A673 (cell line): ENCODE measurements around the gene SRM. TPM values are rescaled to one million over a fixed set of nuclear protein-coding genes. Genes with fewer than 3 reads are reported as not detected.

ENCODE experiments used
- BruUV-seq: library from RNA; stranded (reverse); fragments of 400-500 nt; replicated peaks from 2 replicates; lab custom pipeline; 2021; lab: Mats Ljungman, UMichigan
- CTCF ChIA-PET: fragments of 300-600 bp; sonication (Branson Sonifier 250); formaldehyde crosslinking; loops from one replicate; lab custom pipeline; 2022; ENCODE audit warnings: antibody characterized with exemption; lab: Charles Lee
- POLR2A ChIA-PET: fragments of 300-600 bp; sonication (Branson Sonifier 250); formaldehyde crosslinking; loops from one replicate; lab custom pipeline; 2022; ENCODE audit warnings: antibody characterized with exemption; ENCODE audit not compliant: low non-redundant PET; lab: Charles Lee
- DNase-seq: peaks from one replicate; pipeline ENCODE4 v3.0.0-alpha.2; 2015; ENCODE audit warnings: low spot score
- H3K27ac ChIP-seq: fragments of 200-600 bp; sonication (generic); 2 replicates; pipeline ENCODE4 v1.5.1; 2016; ENCODE audit warnings: mixed run types, low read depth, mild to moderate bottlenecking, mixed read lengths, antibody characterized with exemption, low read length; ENCODE audit not compliant: poor library complexity, severe bottlenecking
- H3K27me3 ChIP-seq: fragments of 200-600 bp; sonication (generic); replicated peaks from 2 replicates; pipeline ENCODE4 v1.6.1; 2017; ENCODE audit warnings: mixed run types, low read depth, mild to moderate bottlenecking, mixed read lengths, antibody characterized with exemption, low read length; ENCODE audit not compliant: insufficient read depth, poor library complexity
- H3K36me3 ChIP-seq: fragments of 200-600 bp; sonication (generic); 2 replicates; pipeline ENCODE4 v1.6.1; 2016; ENCODE audit warnings: mixed run types, mild to moderate bottlenecking, mixed read lengths, antibody characterized with exemption, low read length; ENCODE audit not compliant: insufficient read depth, poor library complexity, severe bottlenecking
- H3K4me1 ChIP-seq: fragments of 200-600 bp; sonication (generic); 2 replicates; pipeline ENCODE4 v1.6.1; 2017; ENCODE audit warnings: mixed run types, mild to moderate bottlenecking, mixed read lengths, antibody characterized with exemption, low read length; ENCODE audit not compliant: insufficient read depth, poor library complexity, severe bottlenecking
- H3K4me3 ChIP-seq: fragments of 200-600 bp; sonication (generic); 2 replicates; pipeline ENCODE4 v1.5.1; 2016; ENCODE audit warnings: low read depth, mixed run types, mild to moderate bottlenecking, mixed read lengths, low read length; ENCODE audit not compliant: poor library complexity, severe bottlenecking
- H3K9me3 ChIP-seq: fragments of 200-600 bp; sonication (generic); 2 replicates; pipeline ENCODE4 v1.6.1; 2016; ENCODE audit warnings: mixed run types, low read depth, mild to moderate bottlenecking, mixed read lengths, antibody characterized with exemption, low read length; ENCODE audit not compliant: poor library complexity, severe bottlenecking
- CTCF ChIP-seq: fragments of 300-800, 200-600 bp; sonication (generic); conservative IDR thresholded peaks from 2 replicates; pipeline ENCODE4 v1.5.1; 2017; ENCODE audit warnings: low read depth, mild to moderate bottlenecking, antibody characterized with exemption, low read length, moderate library complexity, mixed read lengths
- EZH2 ChIP-seq: fragments of 200-600 bp; sonication (generic); IDR thresholded peaks from 2 replicates; pipeline ENCODE4 v1.6.1; 2017; ENCODE audit warnings: borderline replicate concordance, low read depth, mild to moderate bottlenecking, mixed read lengths, antibody characterized with exemption, low read length; ENCODE audit not compliant: poor library complexity, severe bottlenecking
- intact Hi-C: fragments of 100-400 bp; cut with micrococcal nuclease; formaldehyde crosslinking; loops from one replicate; pipeline ENCODE4 v1.10.0; 2022; ENCODE audit not compliant: unreplicated experiment
- total RNA-seq: library from RNA; stranded (reverse); gene quantifications from 2 replicates; pipeline ENCODE4 v1.2.3, GENCODE V29; 2021

Gene SRM
- total RNA-seq, 1 experiment from 2014 or later, result 206 TPM

GRCh38 chr1:11046625-11047365 lies 13.0 kb downstream of the SRM start, which contains the start of gene MASP2:
Gene MASP2, minus strand, starts transcription at chr1:11047239. Its CDS starts 32 bp downstream, at chr1:11047207.
- H3K27ac ChIP-seq, result no peak within 1 kb of the TSS
- BruUV-seq, result no TSS peak
- intact Hi-C loops, result no loop called here
- no peak within 1 kb of the TSS for H3K4me3 ChIP-seq
- H3K4me1 ChIP-seq, result no peaks in the 10 kb centered on the region
- POLR2A ChIA-PET, result no interaction called here
- no peak for TF ChIP-seq EZH2
- TF ChIP-seq CTCF, result no peak
- CTCF ChIA-PET, result interaction anchor here (1.9 kb wide), 1 partner anchor 9 kb away, joined by 5 read pairs; no protein-coding TSS in a partner anchor
- no peaks in the 10 kb centered on the region for H3K27me3 ChIP-seq
- DNase-seq, result no peak
- H3K36me3 ChIP-seq, result no peaks in the 10 kb centered on the region
- no peaks in the 10 kb centered on the region for H3K9me3 ChIP-seq

GRCh38 chr1:11046270-11046566 lies 13.6 kb downstream of the SRM start:
- BruUV-seq, result no TSS peak
- DNase-seq, result no peak
- ChIA-PET POLR2A (no interaction called here), CTCF (interaction anchor here (1.9 kb wide), 1 partner anchor 9 kb away, joined by 5 read pairs; no protein-coding TSS in a partner anchor)
- H3K27ac ChIP-seq, result no peak overlapping the region
- H3K9me3 ChIP-seq, result no peaks in the 10 kb centered on the region
- intact Hi-C loops, result no loop called here
- no peaks in the 10 kb centered on the region for H3K4me1 ChIP-seq
- TF ChIP-seq EZH2 (no peak), CTCF (no peak)
- no peaks in the 10 kb centered on the region for H3K27me3 ChIP-seq
- no peak overlapping the region for H3K4me3 ChIP-seq
- no peaks in the 10 kb centered on the region for H3K36me3 ChIP-seq

- TF ChIP-seq CTCF (no peak), EZH2 (no peak)
- BruUV-seq, result no TSS peak
- ChIA-PET CTCF (interaction anchor here (1.9 kb wide), 1 partner anchor 8 kb away, joined by 5 read pairs; no protein-coding TSS in a partner anchor), POLR2A (no interaction called here)
- Histone ChIP-seq H3K9me3 (no peaks in the 10 kb centered on the region), H3K27me3 (no peaks in the 10 kb centered on the region), H3K4me1 (no peaks in the 10 kb centered on the region), H3K4me3 (no peak overlapping the region), H3K27ac (no peak overlapping the region), H3K36me3 (no peaks in the 10 kb centered on the region)
- intact Hi-C loops, result no loop called here
- no peak for DNase-seq
Measured at GRCh38 chr1:11045428-11046269, 14.2 kb downstream of the SRM start.
